GM19238 (cell line): ENCODE results near the gene NFIA.

Experiments
- DNase-seq: peaks from one replicate; pipeline ENCODE4 v3.0.0; 2011; ENCODE audit warnings: low spot score; ENCODE audit not compliant: insufficient read length

The NFIA gene

GRCh38 chr1:61293986-61294504 lies 211.7 kb downstream of the NFIA start:
- DNase-seq, result no peak

- no peak for DNase-seq
Measured at GRCh38 chr1:61294930-61295329, 212.6 kb downstream of the NFIA start.

- no peak for DNase-seq
Measured at GRCh38 chr1:61295818-61296537, 213.6 kb downstream of the NFIA start.

GRCh38 chr1:61297887-61298286 lies 215.5 kb downstream of the NFIA start:
- DNase-seq, result no peak

GRCh38 chr1:61299463-61299862 lies 217.1 kb downstream of the NFIA start:
- no peak for DNase-seq

- DNase-seq, result no peak
Measured at GRCh38 chr1:61300899-61301298, 218.5 kb downstream of the NFIA start.

GRCh38 chr1:61301824-61302657 lies 219.7 kb downstream of the NFIA start:
- no peak for DNase-seq

- no peak for DNase-seq
Measured at GRCh38 chr1:61307422-61308142, 225.2 kb downstream of the NFIA start.

- no peak for DNase-seq
Measured at GRCh38 chr1:61310057-61310456, 227.7 kb downstream of the NFIA start.

GRCh38 chr1:61310538-61310937 lies 228.2 kb downstream of the NFIA start:
- no peak for DNase-seq

GRCh38 chr1:61313906-61314422 lies 231.6 kb downstream of the NFIA start:
- no peak for DNase-seq

GRCh38 chr1:61315011-61315410 lies 232.7 kb downstream of the NFIA start:
- DNase-seq, result no peak

- DNase-seq, result no peak
Measured at GRCh38 chr1:61316493-61316892, 234.1 kb downstream of the NFIA start.

- DNase-seq, result peak; percentile 24
Measured at GRCh38 chr1:61318319-61319125, 236.2 kb downstream of the NFIA start.

GRCh38 chr1:61320575-61320974 lies 238.2 kb downstream of the NFIA start:
- no peak for DNase-seq

GRCh38 chr1:61322008-61322744 lies 239.8 kb downstream of the NFIA start:
- DNase-seq, result no peak

GRCh38 chr1:61322769-61323168 lies 240.4 kb downstream of the NFIA start:
- DNase-seq, result no peak

GRCh38 chr1:61323681-61324328 lies 241.4 kb downstream of the NFIA start:
- DNase-seq, result no peak

GRCh38 chr1:61326713-61327112 lies 244.4 kb downstream of the NFIA start:
- no peak for DNase-seq

GRCh38 chr1:61327436-61327835 lies 245.1 kb downstream of the NFIA start:
- DNase-seq, result no peak
